GM18873 (cell line): ENCODE data around the gene LCP1.
"Not testable (repeated sequence)": the region's sequence is repeated elsewhere in the genome, so short reads cannot be mapped to it uniquely, and the experiment has no call there.

ENCODE experiments used
- ATAC-seq: cut with Tn5 transposase; IDR thresholded peaks from one replicate; pipeline ENCODE4 v1.9.1; 2021; ENCODE audit warnings: mild to moderate bottlenecking, moderate library complexity, moderate number of reproducible peaks; ENCODE audit not compliant: unreplicated experiment, low FRiP score

Gene LCP1, protein sequence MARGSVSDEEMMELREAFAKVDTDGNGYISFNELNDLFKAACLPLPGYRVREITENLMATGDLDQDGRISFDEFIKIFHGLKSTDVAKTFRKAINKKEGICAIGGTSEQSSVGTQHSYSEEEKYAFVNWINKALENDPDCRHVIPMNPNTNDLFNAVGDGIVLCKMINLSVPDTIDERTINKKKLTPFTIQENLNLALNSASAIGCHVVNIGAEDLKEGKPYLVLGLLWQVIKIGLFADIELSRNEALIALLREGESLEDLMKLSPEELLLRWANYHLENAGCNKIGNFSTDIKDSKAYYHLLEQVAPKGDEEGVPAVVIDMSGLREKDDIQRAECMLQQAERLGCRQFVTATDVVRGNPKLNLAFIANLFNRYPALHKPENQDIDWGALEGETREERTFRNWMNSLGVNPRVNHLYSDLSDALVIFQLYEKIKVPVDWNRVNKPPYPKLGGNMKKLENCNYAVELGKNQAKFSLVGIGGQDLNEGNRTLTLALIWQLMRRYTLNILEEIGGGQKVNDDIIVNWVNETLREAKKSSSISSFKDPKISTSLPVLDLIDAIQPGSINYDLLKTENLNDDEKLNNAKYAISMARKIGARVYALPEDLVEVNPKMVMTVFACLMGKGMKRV

GRCh38 chr13:46181840-46182490 lies at the start of gene LCP1:
Gene LCP1, minus strand, starts transcription at chr13:46182177. Its CDS starts 22,515 bp downstream, at chr13:46159662.
- peak; percentile 59 for ATAC-seq

GRCh38 chr13:46229251-46229650 lies 47.3 kb upstream of the LCP1 start:
- ATAC-seq, result no peak

- not testable (repeated sequence) for ATAC-seq
Measured at GRCh38 chr13:46220234-46220633, 38.3 kb upstream of the LCP1 start.

- ATAC-seq, result not testable (repeated sequence)
Measured at GRCh38 chr13:46214741-46215140, 32.8 kb upstream of the LCP1 start.

- no peak for ATAC-seq
Measured at GRCh38 chr13:46213242-46213641, 31.3 kb upstream of the LCP1 start.

GRCh38 chr13:46211483-46212351 lies 29.7 kb upstream of the LCP1 start, which contains the start of gene LRRC63:
Gene LRRC63, plus strand, starts transcription at chr13:46211928. Its CDS starts 1,107 bp downstream, at chr13:46213035.
- ATAC-seq, result peak; percentile 91

GRCh38 chr13:46211116-46211482 lies 29.1 kb upstream of the LCP1 start:
- ATAC-seq, result no peak

DNA sequence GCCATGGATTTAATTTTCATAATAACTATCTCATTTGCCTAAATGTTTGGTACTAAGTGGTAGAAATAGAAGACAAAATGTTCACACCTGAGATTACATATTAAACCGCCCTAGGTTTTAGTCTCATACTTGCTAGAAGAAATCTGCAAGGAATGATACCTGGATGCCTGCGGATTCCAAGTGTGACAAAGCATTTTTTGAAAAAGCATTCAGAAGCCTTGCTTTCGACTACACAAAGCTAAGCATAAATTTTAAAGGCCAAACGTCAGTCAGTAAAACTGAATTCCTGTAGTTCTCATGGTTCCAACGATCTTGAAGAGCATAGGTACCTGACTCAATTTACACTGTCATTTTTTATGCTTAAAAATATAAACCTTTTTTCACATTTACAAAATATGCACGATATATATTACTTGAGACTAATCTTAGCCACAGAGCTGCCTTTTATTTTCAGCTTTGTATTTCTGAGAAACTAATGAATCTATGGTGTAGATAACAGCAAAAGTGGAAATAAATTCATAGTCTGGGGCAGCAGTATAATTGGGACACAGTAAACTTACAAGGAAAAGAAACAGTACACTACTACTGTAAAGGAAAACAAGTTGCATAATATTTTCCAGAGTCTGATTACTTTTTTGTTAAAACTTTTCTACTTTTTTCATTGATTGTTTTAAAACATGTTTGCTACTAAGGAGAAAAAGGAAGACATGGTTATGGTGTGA lies 28.5 kb upstream of the LCP1 start:
- ATAC-seq, result no peak

DNA sequence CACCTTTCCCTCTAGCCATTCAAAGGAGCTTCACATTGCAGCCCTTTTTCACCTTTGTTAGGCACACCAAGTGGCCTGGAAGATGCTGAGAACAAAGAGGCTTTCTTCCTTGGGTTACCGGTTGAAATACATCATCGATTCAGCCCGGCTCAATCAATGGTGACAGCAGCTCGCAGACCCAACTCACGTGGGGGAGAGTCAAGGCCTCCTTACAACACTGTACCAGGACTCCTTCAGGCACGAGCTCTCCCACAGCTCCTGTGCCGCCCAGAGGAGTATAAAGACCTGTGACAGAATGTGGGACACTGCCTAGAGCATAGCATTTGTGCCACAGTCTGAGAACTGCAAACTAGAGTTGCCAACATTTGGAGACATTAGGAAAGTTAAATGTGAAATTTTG lies 25.9 kb upstream of the LCP1 start:
- no peak for ATAC-seq

- ATAC-seq, result no peak
Measured at GRCh38 chr13:46206143-46206542, 24.2 kb upstream of the LCP1 start.

DNA sequence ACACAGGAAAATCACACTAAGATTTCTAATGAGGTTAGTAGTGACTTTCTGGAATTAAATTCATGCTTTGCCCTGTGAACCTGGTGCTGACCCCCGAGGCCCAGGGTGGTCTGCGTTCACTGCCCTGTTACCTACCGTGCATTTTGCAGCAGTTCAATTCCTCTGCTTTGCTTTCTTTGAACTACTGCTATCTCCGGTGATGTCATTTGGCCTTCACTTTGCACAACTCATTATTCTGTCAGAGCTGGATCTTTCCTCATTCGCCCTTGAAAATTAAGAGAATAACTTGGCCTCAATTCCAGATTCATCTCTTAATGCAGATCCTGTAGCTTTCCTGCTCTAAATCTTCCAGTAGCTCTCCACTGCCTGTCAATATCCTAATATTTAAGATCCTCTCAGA lies 21.0 kb upstream of the LCP1 start:
- no peak for ATAC-seq

DNA sequence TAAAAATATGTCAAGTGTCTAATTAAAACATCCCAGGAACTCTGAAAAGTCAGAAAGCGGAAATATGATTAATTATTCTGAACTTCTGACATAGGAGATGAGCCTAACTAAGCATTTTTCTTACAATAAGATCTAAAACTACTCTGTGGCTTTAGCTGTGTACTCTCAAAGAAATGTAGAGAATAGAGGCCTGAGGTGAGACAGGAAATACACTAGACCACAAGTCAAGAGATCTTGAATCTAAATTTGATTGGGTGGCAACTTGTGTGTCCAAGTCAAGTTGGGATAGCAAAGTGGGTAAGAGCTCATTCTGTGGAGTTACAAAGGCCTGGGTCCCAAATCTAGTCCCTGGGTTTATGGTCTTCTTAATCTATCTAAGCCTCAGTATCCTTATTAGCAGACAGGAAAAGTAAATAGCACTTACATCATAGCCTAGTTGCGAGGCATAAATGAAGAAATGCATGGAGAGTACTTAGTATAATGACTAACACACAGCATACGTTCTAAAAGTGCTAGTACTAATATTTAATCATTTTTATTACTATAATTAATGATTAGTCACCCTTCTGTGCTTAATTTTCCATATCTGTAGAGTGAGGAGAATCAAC lies 20.3 kb upstream of the LCP1 start:
- no peak for ATAC-seq

GRCh38 chr13:46198696-46199193 lies 16.8 kb upstream of the LCP1 start:
- ATAC-seq, result no peak

GRCh38 chr13:46197299-46198048 lies 15.5 kb upstream of the LCP1 start:
- no peak for ATAC-seq

- ATAC-seq, result no peak
Measured at GRCh38 chr13:46195016-46195415, 13.0 kb upstream of the LCP1 start.

GRCh38 chr13:46192412-46192811 lies 10.4 kb upstream of the LCP1 start:
- ATAC-seq, result no peak

GRCh38 chr13:46185634-46186033 lies 3.7 kb upstream of the LCP1 start:
- ATAC-seq, result no peak

GRCh38 chr13:46184277-46184699 lies 2.3 kb upstream of the LCP1 start:
- peak; percentile 37 for ATAC-seq
